ENCODE data around the gene RC3H2.
"Not testable (repeated sequence)": the region's sequence is repeated elsewhere in the genome, so short reads cannot be mapped to it uniquely, and the experiment has no call there.

DNA sequence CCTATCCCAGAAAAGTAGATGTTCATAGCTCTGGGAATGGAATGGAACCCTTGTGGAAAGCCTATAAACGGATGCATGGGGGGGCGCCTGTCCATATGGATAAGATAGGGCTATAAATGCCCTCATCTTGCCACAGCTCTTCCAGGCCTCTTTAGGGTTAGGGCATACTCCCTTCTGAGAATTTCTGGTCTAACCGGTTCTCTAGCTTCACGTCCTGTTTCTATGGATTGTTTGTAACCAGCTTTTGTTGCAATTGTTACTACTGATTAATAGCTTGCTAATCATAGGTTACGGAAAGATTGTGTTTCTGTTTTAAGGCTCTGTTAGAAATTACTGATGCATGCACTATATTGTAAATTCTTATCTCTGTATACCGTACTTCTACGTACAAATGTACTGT is 95.9 kb downstream of the RC3H2 start:
- TF ChIP-seq, protein P1, sequence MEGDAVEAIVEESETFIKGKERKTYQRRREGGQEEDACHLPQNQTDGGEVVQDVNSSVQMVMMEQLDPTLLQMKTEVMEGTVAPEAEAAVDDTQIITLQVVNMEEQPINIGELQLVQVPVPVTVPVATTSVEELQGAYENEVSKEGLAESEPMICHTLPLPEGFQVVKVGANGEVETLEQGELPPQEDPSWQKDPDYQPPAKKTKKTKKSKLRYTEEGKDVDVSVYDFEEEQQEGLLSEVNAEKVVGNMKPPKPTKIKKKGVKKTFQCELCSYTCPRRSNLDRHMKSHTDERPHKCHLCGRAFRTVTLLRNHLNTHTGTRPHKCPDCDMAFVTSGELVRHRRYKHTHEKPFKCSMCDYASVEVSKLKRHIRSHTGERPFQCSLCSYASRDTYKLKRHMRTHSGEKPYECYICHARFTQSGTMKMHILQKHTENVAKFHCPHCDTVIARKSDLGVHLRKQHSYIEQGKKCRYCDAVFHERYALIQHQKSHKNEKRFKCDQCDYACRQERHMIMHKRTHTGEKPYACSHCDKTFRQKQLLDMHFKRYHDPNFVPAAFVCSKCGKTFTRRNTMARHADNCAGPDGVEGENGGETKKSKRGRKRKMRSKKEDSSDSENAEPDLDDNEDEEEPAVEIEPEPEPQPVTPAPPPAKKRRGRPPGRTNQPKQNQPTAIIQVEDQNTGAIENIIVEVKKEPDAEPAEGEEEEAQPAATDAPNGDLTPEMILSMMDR (IDR thresholded peaks at IDR 0.05; ENCODE audit: borderline replicate concordance, extremely low read depth, low read length, poor library complexity, severe bottlenecking), result not testable (repeated sequence)
- TF ChIP-seq EZH2 (IDR thresholded peaks at IDR 0.05; ENCODE audit: borderline replicate concordance, low read depth, low read length, severe bottlenecking), result not testable (repeated sequence)

Data from DND-41 (cell line).